Fibroblast of lung (primary cell): Measurements from ENCODE around the gene ABCA4.

Experiments
- EZH2 ChIP-seq: IDR thresholded peaks from 2 replicates; pipeline ENCODE4 v1.5.1; 2012; ENCODE audit warnings: low read length, control low read depth, mild to moderate bottlenecking; ENCODE audit errors: missing control alignments
- TF ChIP-seq, protein P1 (sequence below), 2 donors: IDR thresholded peaks in 1 of 2; conservative IDR thresholded peaks in 1 of 2; 1 replicate in 1 of 2; 2 replicates in 1 of 2; pipeline ENCODE4 v1.5.1; 2011 to 2012; ENCODE audit warnings: low read length in 2 of 2, control low read depth in 1 of 2, inconsistent platforms in 1 of 2, low read depth in 1 of 2, mild to moderate bottlenecking in 1 of 2

DNA sequence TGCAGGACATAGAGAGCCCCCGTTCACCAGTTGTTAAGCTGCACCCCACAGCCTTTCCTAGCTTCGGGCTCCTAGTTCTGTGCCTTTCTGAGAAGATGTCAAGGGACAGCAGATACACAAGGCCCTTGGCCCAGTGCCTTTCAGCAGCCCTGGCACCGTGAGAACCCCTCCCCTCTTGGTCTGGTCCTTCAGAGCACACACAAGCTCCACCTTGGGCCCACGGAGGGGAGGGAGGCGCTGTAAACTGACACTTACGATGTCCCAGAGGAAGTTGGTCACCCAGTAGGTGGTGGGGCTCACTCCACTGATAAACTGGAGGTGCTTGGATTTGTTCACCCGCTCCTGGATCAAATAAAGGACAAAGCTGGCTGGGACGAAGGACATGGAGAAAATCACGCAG, 101.6 kb downstream of the ABCA4 start:
- TF ChIP-seq, protein P1, sequence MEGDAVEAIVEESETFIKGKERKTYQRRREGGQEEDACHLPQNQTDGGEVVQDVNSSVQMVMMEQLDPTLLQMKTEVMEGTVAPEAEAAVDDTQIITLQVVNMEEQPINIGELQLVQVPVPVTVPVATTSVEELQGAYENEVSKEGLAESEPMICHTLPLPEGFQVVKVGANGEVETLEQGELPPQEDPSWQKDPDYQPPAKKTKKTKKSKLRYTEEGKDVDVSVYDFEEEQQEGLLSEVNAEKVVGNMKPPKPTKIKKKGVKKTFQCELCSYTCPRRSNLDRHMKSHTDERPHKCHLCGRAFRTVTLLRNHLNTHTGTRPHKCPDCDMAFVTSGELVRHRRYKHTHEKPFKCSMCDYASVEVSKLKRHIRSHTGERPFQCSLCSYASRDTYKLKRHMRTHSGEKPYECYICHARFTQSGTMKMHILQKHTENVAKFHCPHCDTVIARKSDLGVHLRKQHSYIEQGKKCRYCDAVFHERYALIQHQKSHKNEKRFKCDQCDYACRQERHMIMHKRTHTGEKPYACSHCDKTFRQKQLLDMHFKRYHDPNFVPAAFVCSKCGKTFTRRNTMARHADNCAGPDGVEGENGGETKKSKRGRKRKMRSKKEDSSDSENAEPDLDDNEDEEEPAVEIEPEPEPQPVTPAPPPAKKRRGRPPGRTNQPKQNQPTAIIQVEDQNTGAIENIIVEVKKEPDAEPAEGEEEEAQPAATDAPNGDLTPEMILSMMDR (conservative IDR thresholded peaks at IDR 0.05 in 1 of 2, IDR thresholded peaks at IDR 0.05 in 1 of 2; ENCODE audit: low read depth in 1 of 2, low read length in 2 of 2) = no peak
- TF ChIP-seq EZH2 = no peak
